Forelimb muscle (tissue), 1 donor: ENCODE measurements around the gene TTC7B. TPM values are rescaled to one million over a fixed set of nuclear protein-coding genes. Genes with fewer than 3 reads are reported as not detected.

ENCODE experiments used
- DNase-seq: peaks from one replicate; pipeline ENCODE4 v3.0.0-alpha.2; 2013; ENCODE audit warnings: low read depth
- polyA plus RNA-seq: library from polyadenylated mRNA; unstranded; fragments of 120-200 nt; gene quantifications from one replicate; pipeline ENCODE4 v1.2.1, GENCODE V29; 2013; ENCODE audit not compliant: insufficient read length

TTC7B gene
- polyA plus RNA-seq, 1 donor: 33.2 TPM

DNA sequence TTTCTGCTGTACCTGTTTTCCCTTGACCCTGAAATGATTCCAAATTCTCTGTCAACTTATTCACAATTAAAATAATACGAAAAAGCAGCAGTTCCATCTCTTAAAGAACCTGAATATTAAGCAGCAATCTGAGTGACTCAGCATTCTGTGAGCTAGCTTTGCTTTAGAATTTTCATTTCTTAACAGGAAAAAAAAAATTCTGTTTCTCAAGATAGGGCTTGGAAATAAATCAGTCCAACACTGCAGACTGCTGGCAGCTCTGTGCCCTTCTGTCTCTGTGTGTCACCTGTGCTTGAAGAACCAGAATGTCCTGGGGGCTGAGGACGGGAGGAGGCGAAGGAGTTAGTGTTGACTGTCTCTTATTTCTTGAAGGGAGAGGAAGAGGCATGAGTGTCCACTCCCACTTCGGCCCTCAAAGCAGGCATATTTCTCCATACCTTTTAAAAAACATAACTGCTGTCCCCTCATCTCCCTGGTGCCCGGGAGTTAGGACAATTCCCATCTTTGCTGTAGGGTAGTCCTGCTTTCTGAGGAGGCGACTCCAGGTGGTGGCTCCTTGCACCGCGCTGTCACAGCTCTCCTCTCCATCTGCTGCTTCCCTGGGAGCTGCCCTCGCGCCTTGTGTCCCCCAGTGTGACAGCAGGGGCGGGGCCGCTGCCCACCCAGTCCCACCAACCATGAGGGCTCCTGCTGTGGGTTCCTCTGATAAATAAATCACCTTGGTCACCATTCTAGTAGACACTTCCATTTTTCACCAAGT is 216.3 kb downstream of the TTC7B start:
- no peak for DNase-seq

DNA sequence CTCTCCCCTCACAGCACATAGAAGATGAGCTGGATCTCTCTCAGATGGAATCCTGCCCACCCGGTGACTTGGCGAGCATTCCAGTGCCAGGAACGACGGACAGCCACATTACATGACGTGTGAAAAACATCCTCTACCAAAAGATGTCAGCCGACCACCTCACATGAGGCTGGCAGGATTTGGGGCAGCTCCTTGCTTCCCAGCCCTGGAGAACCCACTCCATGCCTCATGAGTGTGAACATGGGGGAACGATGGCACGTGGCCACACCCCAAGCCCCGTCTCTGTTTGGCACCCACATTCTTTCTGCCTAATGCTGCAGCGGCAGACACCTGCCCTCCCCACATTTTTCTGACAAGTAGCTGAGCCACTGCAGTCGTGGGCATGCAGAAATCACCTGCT is 216.9 kb downstream of the TTC7B start:
- no peak for DNase-seq

DNA sequence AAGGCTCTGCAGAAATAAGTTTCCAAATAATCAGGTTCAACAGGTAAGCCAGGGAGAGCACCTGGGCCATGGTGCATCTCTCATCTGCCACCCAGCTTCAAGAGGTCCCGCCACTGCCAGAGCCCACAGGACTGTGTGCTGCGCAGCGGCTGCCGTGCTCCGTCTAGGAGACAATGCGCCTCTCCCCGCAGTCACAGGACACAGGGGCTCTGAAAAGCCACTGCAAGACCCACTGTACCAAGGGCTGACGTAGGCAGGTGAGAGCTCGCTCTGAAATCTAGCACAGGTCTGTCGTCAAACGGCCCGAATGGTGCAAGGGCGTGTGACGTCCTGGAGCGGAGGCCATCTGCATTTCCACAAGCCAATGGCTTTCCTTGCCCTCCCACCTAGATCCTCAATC is 218.3 kb downstream of the TTC7B start:
- no peak for DNase-seq

DNA sequence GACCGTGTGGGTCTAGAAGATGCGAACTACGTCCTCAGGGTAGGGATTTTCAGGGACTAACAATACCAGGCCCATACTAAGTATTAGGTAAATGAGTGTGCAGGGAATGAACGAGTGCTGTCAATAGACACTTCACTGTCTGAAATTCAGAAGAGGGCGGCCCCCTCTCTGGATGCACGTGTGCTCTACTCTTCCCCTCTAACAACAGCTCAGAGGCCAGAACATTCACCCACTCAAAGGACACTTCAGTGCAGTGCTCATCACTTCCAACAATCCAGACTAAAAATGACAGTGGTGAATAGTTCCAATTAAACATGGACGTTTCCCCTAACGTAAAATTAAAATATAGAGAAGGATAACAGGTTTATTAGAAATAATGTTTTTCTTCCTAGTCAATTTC is 219.5 kb downstream of the TTC7B start:
- DNase-seq: no peak

DNA sequence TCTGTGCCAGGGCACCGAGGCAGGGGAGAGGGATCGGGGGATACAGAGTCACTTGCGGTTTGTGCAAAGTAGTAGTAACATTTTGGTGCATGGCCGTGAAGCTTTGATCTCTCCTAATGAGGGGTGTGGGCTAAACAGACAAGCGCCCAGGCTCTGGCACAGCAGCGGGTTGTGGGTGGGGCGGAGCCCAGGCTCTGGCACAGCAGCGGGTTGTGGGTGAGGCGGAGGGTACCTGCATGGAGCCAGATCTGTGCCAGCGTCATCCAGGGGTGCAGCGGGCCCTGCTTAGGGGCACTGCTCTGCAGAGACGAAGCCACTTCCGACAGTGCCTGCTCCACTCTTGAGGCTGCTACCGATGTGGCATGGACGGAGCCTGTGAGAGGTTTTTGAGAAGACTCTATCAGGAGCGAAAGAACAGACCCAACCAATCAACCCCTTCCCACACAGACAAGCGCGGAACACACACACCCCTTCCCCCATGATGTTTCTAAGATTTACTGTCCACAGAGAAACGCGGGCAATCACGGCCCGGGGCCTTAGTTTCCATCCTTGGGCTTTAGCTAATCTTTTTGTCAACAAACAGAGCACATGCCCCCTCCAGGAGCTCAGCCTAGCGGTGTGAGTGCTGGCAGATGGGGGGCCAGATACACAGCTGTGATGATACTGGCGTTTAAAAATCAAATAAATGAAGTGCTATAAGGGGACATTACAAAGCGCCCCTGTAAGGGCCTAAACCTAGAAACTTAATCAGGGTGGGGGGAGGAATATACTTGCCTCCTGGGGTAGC is 222.8 kb downstream of the TTC7B start:
- no peak for DNase-seq

DNA sequence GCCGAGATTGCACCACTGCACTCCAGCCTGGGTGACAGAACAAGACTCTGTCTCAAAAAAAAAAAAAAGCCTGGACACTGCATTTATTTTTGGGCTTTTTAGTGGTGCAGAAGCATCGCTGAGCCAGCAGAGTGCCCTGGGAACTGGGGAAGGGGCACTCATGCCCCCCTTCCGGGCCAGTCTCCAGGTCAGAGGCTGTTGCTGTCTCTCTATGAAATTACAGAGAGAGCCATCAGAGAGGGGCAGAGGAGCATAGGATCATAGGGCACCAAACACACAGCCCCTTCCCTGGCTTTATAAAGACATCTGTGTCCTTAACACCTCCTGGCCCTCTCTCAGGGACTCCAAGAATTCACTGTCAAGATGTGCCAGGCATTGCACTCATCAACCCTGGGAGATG is 223.6 kb downstream of the TTC7B start:
- no peak for DNase-seq

DNA sequence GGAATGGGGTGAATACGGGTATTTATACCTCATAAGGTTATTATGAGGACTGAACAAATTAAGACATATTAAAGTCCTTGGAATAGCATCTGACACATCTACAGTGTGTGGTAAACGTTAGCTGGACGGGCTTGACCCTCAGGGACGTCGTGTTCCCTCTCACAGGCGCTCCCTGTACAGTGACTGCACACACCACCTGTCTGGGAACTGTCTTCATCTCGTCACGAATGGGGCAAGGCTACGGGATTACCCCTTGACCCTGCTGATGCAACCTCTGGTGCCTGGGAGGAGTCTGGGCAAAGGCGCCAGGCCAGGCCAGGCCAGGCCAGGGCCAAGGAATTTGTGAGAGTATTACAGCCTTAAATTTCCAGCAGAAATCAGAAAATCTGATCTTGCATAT is 228.3 kb downstream of the TTC7B start:
- DNase-seq: no peak

DNA sequence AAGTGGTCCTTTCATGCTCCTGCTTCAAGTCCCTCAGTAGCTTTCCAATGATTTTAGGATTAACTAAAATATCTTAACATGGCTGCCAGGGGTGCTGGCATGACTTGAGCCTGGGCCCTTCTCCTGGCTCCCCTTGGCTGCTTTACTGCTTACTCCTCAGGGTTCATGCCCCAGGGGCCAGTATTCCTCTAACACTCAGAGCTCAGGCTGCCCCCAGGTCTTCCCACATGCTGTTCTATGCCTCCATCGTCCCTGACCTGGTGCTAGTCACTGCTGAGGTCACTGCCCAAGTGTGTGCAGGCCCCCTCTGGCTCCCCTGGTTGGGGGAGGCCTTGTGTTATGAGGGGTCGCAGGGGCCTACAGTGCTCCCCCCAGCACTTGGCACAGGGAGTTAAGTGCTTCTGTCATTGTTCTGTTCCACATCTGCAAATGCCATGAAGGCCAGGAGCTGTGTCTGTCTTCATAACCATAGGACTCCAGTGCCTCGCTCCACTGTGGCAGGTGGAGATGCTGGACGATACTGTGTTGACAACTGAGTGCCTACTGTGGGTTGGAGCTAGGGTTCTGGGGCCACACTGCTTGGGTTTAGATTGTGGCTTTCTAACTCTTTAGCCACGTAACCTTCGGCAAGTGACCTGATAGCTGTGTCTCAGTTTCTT is 228.8 kb downstream of the TTC7B start:
- no peak for DNase-seq

DNA sequence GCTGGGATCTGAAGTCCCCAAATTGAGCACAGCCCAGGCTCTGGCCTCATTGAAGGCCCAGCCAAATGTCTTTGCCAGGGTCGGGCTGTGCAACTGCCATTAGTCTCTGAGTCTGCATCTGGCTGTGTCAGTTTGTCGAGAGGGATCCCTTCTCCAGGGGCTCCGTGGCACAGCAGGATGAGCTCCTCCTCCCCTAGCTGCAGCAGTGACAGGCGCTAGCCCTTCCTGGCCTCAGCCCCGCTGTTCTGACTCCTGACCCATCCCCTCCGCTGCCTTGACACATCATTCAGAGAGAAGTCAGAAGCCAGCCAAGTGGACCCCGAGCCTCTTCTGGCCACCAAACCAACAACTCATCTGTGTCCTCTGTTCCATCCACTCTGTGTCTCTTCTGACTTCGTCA is 231.1 kb downstream of the TTC7B start:
- no peak for DNase-seq

DNA sequence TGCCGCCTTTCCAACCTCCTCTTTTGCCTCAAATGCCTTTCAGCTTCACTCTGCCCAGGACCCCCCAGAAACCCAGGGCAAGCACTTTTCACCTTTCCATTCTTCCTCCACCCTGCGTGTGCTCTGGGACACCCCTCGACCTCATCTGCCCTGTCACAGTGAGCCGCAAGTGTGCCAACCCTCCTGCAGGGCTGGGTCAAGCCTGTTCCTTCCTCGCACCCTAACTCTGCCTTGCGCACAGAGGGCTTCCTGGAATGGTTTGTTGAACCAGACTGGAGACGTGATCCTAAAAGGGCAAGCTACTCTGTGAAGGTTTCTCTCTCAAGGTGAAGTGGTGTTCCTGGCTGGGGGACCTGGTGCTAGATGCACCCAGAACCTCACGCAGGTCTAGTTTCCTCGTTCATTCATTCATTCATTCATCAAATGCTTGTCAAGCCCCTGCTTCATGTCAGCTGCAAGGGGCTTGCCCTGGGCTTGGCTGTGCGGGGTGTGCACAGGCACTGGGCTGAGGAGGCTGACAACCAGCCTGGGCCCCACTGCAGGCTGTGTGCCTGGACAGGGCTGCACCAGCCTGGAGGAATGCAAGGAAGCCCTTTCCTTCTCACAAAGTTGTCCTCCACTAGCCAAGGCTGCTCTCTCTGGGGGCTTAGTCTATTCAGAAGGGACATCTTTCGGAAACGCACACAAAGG is 232.2 kb downstream of the TTC7B start:
- no peak for DNase-seq

DNA sequence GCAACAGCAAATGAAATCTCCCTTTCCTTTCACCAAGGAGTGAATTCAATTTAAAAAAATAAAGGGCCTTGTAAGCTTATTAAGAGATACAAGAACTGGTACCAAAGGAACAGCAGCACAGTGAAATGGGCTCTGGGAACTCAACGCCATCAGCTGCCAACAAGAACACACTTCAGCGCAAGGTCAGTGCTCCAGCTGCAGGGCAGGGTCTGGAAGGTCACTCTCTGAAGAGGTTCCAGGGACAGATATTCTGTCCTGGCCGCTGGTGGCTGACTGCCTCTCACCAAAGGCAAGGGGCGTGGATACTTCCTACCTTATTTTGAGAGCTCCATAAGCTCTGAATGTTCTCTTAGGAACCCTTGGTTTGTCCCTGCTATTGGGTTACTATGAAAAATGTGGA is 232.8 kb downstream of the TTC7B start:
- DNase-seq: no peak

DNA sequence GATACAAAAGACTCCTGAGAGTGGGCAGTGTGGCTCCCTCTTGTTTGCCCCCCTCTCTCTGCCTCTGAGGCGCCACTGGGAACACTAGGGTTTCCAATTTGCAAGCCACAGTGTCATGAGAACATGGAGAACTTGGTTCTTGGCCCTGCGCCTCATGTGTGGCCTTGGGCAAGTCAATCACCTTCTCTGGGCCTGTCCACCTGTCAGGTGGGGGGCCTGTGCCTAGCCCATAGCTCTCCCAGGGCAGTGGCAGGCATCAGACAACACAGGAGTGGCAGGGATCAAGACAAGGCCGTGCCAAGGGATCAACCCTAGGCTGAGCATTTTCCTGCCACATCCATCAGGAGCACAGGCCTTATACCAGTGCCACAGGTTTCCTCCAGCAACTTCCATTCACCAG is 234.1 kb downstream of the TTC7B start:
- no peak for DNase-seq

DNA sequence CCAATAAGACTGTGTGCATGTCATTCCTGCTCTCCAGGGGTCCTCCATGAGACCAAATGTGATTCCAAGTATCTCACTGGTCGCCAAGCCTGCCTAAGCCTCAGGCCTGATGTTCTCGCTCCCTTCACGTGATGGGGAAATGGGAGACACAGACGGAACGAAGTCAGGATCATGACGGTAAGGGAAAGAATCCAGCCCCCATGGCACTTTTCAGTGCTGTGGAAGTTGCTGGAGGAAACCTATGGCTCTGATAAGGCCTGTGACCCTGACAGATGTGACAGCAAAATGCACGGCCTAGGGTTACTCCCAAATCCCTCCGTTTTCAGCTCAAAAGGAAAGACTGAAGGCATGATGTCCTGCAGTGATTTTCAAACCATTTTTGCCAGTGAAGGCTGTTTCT is 234.5 kb downstream of the TTC7B start:
- DNase-seq: no peak

DNA sequence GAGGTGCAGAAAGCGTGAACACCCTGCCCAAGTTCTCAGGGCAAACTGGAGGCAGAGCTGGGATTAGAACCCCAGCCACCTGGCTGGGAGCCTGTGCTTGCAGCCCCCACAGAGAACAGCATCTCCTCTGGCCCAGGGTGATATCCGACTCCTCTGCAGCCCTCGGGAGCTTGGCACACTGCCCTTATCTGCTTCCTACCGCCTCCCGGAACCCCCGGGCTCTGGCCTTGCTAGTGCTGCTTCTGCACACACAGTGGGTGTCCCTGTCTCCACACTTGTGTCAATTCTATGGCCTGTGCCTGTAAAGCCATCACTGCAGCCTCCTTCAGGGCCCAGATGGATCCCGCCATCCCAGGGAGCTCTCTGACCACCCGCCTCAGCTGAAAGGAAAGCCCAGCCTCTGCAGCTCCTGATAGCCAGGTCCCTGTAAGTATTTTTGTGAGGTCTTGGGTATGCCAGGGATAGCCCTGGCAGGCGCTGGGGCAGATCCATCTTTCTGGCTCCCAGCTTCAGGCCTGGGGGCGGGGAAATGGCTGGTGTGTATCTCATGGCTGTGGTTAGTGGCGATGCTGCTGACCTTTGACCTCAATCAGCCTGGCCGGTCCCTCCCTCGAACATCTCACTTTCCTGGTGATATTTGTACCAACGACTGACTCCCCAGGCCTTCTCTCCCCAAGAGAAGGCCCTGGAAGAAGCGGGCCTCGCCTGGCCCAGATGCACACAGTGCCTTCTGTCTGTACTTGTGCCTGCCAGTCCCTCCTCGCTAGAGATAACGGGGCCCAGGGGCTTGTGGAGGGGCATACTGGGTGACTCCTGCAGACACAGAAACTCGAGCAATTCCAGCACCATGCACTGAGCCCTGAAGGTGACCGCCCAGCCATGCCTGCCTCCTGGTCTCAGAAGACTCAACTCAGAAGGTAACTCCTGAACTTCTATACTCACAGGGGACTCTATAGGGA is 235.6 kb downstream of the TTC7B start:
- no peak for DNase-seq

DNA sequence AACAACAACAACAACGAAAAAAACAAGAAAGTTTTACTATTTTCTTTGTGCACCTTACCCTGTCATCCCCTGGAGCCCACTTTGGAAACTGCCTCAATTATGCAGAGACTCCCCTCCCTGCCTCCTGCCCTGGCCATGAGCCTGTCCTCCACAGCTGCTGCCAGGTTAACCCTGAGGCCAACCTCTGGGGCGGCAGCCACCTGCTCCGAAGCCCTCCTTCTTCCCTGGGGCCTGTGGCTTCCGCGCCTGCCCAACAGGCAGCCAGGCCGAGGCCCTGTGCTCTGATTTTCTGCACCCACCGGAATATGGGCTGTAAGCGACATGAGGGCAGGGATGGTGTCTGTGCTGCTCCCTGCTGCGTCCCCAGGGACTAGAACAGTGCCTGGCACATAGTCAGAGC is 236.4 kb downstream of the TTC7B start:
- DNase-seq: no peak

DNA sequence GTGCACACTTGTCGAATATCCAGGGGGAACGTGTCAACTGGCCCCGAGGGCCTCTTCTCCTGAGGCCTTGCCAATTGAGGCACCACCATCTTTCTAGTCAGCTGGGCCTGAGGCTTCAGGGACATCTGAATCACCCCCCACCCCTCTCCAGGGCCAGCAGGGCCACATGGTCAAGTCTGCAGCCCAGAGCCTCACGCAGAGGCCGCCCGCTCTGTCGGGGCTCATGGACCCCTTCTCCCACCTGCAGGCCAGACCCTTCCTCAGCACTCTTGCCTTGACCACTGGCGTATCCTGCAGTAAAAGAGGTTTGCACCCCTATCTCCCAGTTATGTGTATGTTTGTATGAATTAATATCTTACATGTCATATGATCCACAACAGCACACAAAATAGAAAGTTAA is 237.1 kb downstream of the TTC7B start:
- DNase-seq: no peak

DNA sequence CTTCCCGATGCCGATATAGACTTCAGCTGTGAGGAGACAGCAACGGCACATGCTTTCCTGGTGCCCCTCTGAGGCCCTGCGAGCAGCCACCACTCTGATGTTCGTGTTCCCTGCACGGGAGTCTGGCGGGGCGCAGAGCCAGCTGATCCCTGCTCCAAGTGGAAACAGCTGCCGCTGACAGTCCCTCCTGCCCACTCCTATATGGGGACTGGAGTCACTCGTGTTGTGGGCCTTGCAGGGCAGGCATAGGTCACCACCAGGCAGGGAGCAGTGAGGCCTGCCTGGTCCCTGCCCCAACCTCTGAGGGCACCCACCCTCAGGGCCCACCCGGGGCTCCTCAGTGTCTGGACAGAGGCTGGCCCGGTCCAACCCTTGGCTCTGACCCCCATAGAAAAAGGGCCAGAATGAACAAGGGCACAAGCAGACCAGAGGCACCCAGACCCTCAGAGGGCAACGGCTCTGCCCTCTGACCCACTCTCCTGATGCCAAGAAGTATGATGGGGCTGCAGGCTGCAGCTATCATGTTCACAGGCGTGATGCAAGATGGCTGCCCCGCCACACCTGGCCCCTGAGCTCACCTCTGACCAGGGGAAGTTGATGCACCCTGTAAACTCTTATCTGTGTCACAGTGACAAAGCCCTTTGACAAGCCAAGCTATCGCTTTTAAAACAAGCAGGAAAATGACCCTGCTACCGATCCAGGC is 237.8 kb downstream of the TTC7B start:
- DNase-seq: no peak

DNA sequence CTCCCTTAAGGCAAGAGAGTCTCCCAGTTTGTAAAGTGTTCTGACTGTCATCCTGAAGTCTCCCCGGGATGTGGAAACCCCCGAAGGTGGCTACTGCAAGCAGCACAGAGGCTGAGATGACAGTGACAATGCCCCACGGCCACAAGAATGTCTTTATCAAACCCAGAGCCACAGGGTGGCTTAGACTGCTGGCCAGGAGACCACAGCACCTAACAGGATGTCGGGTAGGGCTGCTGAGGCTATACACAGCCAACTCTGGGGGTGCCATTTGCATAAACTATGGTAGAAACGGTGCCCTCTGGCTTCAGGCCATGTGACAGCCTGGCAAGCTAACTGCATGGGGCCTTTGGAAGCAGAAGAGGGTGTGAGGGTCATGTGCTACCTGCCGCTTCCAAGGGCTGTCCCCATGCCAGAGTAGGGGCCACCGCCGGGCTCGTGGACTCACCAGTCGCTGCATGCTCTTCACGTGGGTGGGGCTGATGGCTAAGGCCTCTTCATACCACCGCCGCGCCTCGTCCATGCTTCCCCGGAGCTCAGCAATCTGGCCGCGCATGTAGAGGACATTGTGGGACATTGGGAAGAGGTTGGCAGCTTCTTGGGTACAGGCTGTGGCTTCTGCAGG is 238.5 kb downstream of the TTC7B start:
- no peak for DNase-seq

DNA sequence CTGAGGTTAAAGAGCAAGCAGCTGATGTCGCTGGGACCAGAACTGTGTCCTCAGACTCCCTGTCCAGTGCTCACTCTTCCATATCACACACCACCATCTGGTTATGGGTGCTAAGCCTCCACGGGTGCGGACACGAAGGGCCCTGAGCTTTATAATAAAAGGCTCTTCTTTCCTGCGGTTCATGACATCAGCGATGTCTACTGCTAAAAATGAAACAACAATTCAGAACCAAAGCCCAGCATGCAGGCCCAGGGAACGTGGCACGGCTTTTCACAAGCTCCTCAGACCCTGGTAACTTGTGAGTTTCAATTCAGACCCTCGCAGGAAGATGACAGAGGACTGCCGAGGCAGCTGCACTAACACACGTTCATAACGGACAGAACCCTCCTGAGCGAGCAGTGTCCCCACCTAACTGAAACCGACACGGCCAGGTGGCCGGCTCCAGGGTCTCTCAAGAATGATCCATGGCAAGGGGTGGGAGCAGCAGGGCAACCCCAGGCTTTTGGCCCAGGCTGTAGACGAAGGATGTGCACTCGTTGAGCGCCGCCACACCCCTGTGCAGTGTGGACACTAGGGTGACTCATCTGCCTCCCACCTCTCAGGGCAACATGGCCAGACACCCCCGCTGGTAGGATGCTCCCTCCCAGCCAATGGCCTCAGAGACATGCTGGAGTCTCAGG is 239.1 kb downstream of the TTC7B start:
- no peak for DNase-seq
